Activated T-helper 17 cell treated with anti-CD3 and anti-CD28 coated beads, Interleukin-2, amount 50 U/mL, for 72 hours (primary cell): Measurements from ENCODE around the gene PRKCZ. TPM values are rescaled to one million over a fixed set of nuclear protein-coding genes. Genes with fewer than 3 reads are reported as not detected.

Experiments used
- ATAC-seq: fragments of 150-1000 bp; cut with Tn5 transposase; replicated peaks from 2 replicates; pipeline ENCODE4 v1.10.0; 2021; ENCODE audit warnings: mild to moderate bottlenecking, moderate library complexity
- H3K27ac Mint-ChIP-seq: one replicate; pipeline ENCODE4 v1.8.0; 2022; ENCODE audit warnings: mixed read lengths
- H3K27me3 Mint-ChIP-seq: one replicate; pipeline ENCODE4 v1.8.0; 2022; ENCODE audit warnings: mixed read lengths
- H3K36me3 Mint-ChIP-seq: one replicate; pipeline ENCODE4 v1.8.0; 2022; ENCODE audit warnings: low read depth, mild to moderate bottlenecking, mixed read lengths
- H3K4me1 Mint-ChIP-seq: one replicate; pipeline ENCODE4 v1.8.0; 2022; ENCODE audit warnings: mixed read lengths
- H3K4me3 Mint-ChIP-seq: one replicate; pipeline ENCODE4 v1.8.0; 2022; ENCODE audit warnings: mild to moderate bottlenecking, mixed read lengths
- H3K9me3 Mint-ChIP-seq: one replicate; pipeline ENCODE4 v1.8.0; 2022; ENCODE audit warnings: mixed read lengths
- total RNA-seq, 2 donors: library from RNA; stranded (reverse); gene quantifications; one replicate each; pipeline ENCODE4 v1.2.3, GENCODE V29; 2022

Gene PRKCZ
- total RNA-seq, 2 donors from 2014 or later: 12.2 to 24.7 TPM

DNA sequence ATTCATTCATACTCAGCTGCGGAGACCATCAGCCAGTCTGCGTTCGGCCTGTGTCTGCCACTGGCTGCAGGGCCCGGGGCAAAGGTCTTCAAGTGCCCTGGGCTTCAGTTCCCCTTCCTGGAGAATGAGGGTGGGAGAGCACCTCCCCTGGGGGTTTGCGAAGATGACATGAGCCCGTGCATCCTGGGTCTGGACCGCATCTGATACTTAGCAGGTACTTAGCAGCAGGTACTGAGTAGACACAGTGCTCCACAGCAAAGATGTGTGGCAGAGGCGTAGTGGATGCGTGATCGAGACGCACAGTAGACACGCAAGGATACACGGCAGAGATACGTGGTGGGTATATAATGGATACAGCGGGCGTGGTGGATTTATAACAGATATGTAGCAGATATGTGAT lies 51.3 kb downstream of the PRKCZ start:
- H3K4me1 Mint-ChIP-seq: peaks cover 11% of the 10 kb centered on the region
- no peaks in the 10 kb centered on the region for H3K9me3 Mint-ChIP-seq
- H3K27ac Mint-ChIP-seq: no peak overlapping the region
- ATAC-seq: no peak
- H3K4me3 Mint-ChIP-seq: no peak overlapping the region
- no peaks in the 10 kb centered on the region for H3K27me3 Mint-ChIP-seq
- H3K36me3 Mint-ChIP-seq: no peaks in the 10 kb centered on the region

DNA sequence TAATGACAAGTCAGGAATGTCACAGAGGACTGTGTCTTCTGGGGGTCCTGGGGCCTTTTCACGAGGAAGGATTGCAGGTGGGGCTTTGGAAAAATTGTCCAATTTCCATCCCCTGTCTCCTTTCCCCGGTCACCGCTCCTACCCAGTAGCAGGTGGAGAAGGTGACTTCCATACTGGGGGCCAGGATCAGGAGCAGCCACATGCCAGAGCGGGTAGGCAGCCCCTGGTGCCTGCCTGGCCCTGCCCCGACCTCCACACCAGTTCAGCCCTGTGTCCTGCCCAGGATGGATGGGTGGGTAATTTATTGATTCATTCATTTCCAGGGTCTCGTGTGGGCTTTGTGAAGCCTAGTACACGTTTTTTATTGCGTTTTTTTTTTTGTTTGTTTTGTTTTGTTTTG lies 51.7 kb downstream of the PRKCZ start:
- no peak overlapping the region for H3K4me3 Mint-ChIP-seq
- no peak for ATAC-seq
- no peaks in the 10 kb centered on the region for H3K27me3 Mint-ChIP-seq
- H3K27ac Mint-ChIP-seq: no peak overlapping the region
- no peaks in the 10 kb centered on the region for H3K36me3 Mint-ChIP-seq
- H3K4me1 Mint-ChIP-seq: peaks cover 11% of the 10 kb centered on the region
- H3K9me3 Mint-ChIP-seq: no peaks in the 10 kb centered on the region

DNA sequence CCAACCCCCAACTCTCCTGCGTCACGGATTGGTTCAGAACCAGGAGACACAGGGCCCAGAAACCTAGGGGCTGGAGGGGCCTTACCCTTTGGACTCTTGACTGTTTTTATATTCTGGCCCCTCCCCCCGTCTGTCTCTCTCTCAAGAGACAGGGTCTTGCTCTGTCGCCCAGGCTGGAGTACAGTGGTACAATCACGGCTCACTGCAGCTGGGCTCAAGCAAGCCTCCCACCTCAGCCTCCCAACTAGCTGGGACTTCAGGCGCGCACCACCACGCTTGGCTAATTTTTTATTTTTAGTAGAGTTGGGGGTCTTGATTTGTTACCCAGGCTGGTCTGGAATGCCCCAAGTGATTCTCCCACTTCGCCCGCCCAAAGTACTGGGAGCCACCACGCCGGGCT lies 52.5 kb downstream of the PRKCZ start:
- H3K4me1 Mint-ChIP-seq: peaks cover 9% of the 10 kb centered on the region
- H3K27me3 Mint-ChIP-seq: no peaks in the 10 kb centered on the region
- no peak overlapping the region for H3K4me3 Mint-ChIP-seq
- H3K27ac Mint-ChIP-seq: no peak overlapping the region
- H3K9me3 Mint-ChIP-seq: no peaks in the 10 kb centered on the region
- ATAC-seq: no peak
- H3K36me3 Mint-ChIP-seq: no peaks in the 10 kb centered on the region

DNA sequence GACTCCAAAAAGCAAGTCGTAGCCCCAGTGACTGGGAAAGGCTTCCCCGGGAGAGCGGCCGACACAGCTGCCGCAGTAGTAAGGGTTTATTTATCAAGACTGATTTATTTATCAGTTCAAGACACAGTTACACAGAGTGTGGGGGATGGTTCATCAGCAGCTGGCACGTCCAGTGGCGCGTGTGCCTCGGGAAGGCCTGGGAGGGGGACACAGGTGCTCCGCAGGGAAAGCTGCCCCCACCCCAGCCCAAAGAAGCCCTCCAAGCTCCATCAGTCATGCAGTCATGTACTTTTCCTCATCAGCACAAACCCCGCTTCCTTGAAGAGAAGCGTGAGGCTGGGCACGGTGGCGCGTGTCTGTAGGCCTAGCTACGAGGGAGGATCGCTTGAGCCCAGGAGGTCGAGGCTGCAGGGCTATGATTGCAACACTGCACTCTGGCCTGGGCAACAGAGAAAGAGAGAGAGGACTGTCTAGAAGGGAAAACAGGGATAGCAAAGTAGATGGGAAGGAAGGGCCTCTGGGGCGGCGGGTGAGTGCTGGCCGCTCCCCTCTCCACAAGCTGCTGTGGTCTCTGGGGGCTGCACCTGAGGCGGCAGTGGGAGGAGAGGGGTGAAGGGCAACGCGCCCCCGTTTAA lies 53.2 kb downstream of the PRKCZ start:
- no peak for ATAC-seq
- no peaks in the 10 kb centered on the region for H3K36me3 Mint-ChIP-seq
- H3K27ac Mint-ChIP-seq: no peak overlapping the region
- peaks cover 5% of the 10 kb centered on the region for H3K4me1 Mint-ChIP-seq
- no peaks in the 10 kb centered on the region for H3K9me3 Mint-ChIP-seq
- H3K27me3 Mint-ChIP-seq: no peaks in the 10 kb centered on the region
- no peak overlapping the region for H3K4me3 Mint-ChIP-seq

- ATAC-seq: no peak
- H3K9me3 Mint-ChIP-seq: no peaks in the 10 kb centered on the region
- no peak overlapping the region for H3K4me3 Mint-ChIP-seq
- no peak overlapping the region for H3K27ac Mint-ChIP-seq
- H3K4me1 Mint-ChIP-seq: peaks cover 5% of the 10 kb centered on the region
- H3K27me3 Mint-ChIP-seq: no peaks in the 10 kb centered on the region
- H3K36me3 Mint-ChIP-seq: no peaks in the 10 kb centered on the region
Observed at GRCh38 chr1:2103901-2104590, 53.8 kb downstream of the PRKCZ start.

DNA sequence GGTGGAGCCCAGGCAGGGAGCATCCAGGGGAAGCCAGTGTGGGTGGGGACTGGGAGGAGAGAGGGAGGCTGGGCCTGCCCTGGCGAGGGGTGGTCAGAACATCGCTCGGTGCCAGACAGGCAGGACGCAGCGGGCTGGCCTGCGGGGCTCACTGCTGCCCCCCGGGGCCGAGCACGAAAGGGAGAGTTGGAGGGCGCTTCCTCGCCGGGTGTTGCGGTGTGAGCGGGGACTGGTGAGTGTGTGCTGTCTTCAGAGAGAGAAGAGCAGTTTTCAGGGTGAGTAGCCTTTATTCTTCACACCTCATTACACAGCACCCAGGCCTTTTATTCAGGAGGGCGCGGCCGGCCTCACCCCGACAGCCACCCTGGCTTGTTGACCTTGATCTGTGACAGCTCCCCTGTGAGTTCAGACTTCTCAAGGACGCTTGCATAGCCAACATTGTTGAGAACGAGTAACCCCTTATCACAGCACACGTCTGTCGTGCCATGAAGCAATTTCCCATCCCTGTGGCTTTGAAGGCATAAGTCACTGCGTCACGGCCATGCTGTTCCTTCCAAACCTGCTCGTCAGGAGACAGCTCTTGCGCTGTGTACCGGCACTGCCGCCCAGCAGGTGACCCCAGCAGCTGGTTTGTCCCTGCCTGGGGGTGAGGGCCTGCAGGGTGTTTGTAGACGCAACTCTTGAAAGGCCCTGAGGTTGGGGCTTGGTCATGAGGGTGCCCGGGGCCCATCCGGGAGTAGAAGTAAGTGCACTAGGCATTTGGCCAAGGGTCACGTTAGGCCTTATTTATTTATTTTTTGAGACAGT lies 54.6 kb downstream of the PRKCZ start:
- no peak overlapping the region for H3K4me3 Mint-ChIP-seq
- no peak for ATAC-seq
- H3K9me3 Mint-ChIP-seq: no peaks in the 10 kb centered on the region
- no peaks in the 10 kb centered on the region for H3K36me3 Mint-ChIP-seq
- peaks cover 5% of the 10 kb centered on the region for H3K4me1 Mint-ChIP-seq
- no peak overlapping the region for H3K27ac Mint-ChIP-seq
- H3K27me3 Mint-ChIP-seq: no peaks in the 10 kb centered on the region

DNA sequence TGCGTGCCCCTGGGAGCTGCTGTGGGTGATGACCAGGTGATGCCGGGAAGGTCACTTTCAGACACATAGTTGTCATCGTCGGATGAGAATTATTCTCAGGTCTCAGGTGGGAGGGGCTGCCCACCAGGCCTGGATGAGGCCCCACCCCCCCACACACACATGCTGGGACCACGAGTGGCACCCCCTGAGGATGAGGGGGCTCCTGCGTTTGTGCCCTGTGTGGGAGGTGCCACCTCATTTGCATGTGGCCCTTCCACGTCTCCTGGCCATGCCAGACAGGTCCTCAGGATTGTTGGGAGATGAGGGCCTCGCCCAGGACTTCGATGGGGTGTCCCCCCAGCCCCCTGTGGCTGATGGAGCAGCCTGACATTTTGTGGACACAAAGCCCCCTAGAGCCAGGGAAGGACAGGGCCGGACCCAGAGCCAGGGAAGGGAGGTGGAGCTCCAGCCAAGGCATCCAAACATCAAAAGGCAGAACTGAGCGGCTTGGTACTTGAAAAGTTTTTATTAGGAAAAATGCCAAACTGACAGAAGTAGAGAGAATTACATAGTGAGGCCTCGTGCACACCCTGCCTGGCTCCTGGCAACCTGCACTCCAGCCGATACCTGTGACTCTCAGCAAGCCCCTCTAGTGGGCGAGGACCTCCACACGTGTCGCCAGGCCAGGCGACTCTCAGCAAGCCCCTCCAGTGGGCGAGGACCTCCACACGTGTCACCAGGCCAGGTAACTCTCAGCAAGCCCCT lies 55.7 kb downstream of the PRKCZ start:
- ATAC-seq: no peak
- Mint-ChIP-seq H3K27me3 (no peaks in the 10 kb centered on the region), H3K36me3 (no peaks in the 10 kb centered on the region), H3K27ac (no peak overlapping the region), H3K9me3 (no peaks in the 10 kb centered on the region), H3K4me1 (peaks cover 5% of the 10 kb centered on the region), H3K4me3 (no peak overlapping the region)

- no peak overlapping the region for H3K27ac Mint-ChIP-seq
Observed at GRCh38 chr1:2106659-2107405, 56.6 kb downstream of the PRKCZ start.

GRCh38 chr1:2107586-2108212 lies 57.5 kb downstream of the PRKCZ start:
- Mint-ChIP-seq H3K4me3 (no peak overlapping the region), H3K27ac (no peak overlapping the region), H3K36me3 (no peaks in the 10 kb centered on the region), H3K4me1 (no peaks in the 10 kb centered on the region), H3K9me3 (no peaks in the 10 kb centered on the region), H3K27me3 (no peaks in the 10 kb centered on the region)
- ATAC-seq: no peak

More at GRCh38 chr1:2106659-2107405, 56.6 kb downstream of the PRKCZ start:
- Mint-ChIP-seq H3K36me3 (no peaks in the 10 kb centered on the region), H3K9me3 (no peaks in the 10 kb centered on the region), H3K4me3 (no peak overlapping the region), H3K4me1 (no peaks in the 10 kb centered on the region), H3K27me3 (no peaks in the 10 kb centered on the region)
- ATAC-seq: no peak

DNA sequence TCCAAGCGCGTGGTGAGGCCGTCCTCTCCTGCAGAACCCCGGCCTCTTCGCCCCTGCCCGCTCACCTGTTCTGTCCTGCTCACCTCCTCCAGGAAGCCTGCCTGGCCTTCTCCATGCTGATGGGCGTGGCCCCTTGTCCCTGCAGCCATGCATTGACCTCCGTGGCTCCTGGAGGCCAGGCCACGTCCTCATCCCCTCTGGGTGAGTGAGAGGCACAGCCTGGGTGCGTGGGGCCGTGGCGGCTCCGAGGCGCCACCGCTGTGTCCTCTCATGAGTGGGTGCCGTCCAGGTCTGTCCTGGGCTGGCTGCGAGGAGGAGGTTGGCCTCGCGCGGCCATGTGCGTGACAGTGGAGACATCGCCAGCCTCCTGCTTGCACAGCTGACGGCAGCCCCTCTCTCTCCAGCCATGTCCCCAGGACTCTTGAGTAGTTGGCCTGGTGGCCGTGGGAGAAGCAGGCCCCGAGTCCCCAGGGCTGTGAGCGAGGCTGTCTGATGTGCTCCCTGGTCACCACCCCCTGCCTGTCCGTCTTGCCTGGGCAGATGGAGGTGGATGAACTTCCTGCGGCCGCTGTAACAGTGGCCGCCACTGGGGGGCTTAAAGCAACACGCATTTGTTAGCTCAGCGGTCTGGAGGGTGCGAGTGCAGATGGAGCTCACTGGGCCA lies 58.1 kb downstream of the PRKCZ start:
- no peaks in the 10 kb centered on the region for H3K9me3 Mint-ChIP-seq
- H3K4me3 Mint-ChIP-seq: no peak overlapping the region

GRCh38 chr1:2108877-2109580 lies 58.8 kb downstream of the PRKCZ start:
- Mint-ChIP-seq H3K36me3 (no peaks in the 10 kb centered on the region), H3K4me1 (no peaks in the 10 kb centered on the region), H3K9me3 (no peaks in the 10 kb centered on the region), H3K27me3 (no peaks in the 10 kb centered on the region), H3K4me3 (no peak overlapping the region), H3K27ac (no peak overlapping the region)
- ATAC-seq: no peak

More for the DNA sequence above, 58.1 kb downstream of the PRKCZ start:
- Mint-ChIP-seq H3K27me3 (no peaks in the 10 kb centered on the region), H3K27ac (no peak overlapping the region), H3K4me1 (no peaks in the 10 kb centered on the region), H3K36me3 (no peaks in the 10 kb centered on the region)
- ATAC-seq: no peak

- no peaks in the 10 kb centered on the region for H3K9me3 Mint-ChIP-seq
- no peaks in the 10 kb centered on the region for H3K27me3 Mint-ChIP-seq
- H3K27ac Mint-ChIP-seq: no peak overlapping the region
- ATAC-seq: no peak
- H3K4me3 Mint-ChIP-seq: no peak overlapping the region
- no peaks in the 10 kb centered on the region for H3K4me1 Mint-ChIP-seq
- no peaks in the 10 kb centered on the region for H3K36me3 Mint-ChIP-seq
Observed at GRCh38 chr1:2109581-2110021, 59.4 kb downstream of the PRKCZ start.
